ENCODE data around the gene RNF8.
"Not testable (repeated sequence)": the region's sequence is repeated elsewhere in the genome, so short reads cannot be mapped to it uniquely, and the experiment has no call there.

Gene RNF8

DNA sequence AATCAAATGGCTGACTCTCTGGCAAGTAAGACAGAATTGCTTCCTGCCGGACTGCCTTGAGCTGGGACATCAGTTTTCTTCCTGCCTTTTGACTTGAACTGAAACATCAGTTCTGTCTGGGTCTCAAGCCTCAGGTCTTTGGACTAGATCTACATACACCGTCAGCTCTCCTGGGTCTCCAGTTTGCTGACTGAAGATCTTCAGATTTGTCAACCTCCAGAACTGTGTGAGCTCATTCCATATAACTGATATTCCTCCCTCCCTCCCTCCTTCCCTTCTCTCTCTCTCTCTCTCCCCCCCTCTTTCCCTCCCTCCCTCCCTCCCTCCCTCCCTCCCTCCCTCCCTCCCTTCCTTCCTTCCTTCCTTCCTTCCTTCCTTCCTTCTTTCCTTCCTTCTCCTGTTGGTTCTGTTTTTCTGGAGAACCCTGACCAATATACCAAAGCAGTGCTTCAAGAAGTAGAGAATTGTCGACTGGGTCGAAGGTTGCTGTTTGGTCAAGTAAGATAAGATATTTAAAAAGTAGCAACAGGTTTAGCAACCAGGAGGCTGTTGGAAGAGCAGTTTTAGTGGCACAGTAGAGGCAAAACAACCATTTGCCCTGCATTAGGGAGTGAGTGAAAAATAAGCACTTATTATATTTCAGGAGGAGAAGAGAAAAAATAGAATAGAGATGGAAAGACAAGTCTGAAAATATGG is 46.2 kb downstream of the RNF8 start:
- DNase-seq (ENCODE audit: low read depth in 2 of 2): no peak

DNA sequence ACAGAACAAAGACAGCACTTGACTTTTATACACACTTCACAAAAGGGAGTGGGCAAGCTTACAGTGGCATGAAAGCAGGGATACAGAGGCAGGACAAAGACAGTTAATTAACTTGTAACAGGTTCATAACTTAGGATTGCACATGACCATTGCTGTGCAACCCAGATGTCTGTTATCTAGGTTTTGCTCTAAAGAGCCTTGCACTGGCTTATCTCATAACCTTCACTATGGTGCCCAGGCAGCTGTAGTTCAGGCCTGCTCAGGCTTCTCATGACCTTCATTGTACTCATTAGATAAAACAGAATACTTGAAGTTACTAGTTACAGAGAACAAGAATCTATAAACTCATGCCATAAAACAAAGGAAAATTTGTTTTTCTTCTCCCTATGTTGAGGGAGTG is 47.9 kb downstream of the RNF8 start:
- not testable (repeated sequence) for DNase-seq (ENCODE audit: low read depth in 2 of 2)

DNA sequence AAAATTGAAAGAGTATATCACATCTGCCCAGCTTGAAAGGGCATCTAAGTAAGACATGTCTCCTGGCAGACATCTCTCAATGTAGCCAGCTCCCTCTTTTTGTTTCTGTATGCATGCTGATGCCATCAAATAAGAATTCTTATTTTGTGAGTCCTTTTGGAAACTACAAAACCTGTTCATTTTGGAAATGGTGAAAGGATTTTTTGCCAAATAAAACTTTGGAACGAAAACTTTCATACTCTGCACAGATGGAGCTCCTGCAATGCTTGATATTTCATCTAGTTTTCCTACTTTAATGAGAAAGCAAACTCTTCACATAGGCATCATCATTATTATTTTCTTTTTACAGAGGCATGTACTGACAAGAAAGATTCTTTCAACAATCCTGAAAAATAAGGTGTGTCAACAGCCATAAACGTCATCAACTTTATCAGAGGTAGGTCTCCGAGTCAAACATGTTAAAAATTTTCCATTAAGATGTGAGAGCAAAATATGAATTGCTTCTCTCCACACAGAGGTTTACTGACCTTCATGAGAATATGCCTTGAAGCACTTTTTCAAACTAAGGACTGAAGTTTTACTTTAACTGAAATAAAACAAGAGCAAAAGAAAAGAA is 53.1 kb downstream of the RNF8 start:
- no peak for DNase-seq (ENCODE audit: low read depth in 2 of 2)

DNA sequence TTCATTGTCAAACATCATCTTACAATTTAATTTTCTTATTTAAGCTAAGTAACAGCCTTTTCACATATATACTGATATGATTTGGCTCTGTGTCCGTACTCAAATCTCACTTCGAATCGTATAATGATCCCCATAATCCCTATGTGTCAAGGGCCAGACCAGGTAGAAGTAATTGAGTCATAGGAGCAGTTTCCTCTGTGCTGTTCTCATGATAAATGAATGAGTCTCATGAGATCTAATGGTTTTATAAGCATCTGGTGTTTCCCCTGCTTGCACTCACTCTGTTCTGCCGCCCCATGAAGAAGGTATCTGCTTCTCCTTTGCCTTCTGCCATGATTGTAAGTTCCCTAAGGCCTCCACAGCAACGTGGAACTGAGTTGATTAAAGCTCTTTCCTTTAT is 54.2 kb downstream of the RNF8 start:
- DNase-seq (ENCODE audit: low read depth in 2 of 2): no peak

DNA sequence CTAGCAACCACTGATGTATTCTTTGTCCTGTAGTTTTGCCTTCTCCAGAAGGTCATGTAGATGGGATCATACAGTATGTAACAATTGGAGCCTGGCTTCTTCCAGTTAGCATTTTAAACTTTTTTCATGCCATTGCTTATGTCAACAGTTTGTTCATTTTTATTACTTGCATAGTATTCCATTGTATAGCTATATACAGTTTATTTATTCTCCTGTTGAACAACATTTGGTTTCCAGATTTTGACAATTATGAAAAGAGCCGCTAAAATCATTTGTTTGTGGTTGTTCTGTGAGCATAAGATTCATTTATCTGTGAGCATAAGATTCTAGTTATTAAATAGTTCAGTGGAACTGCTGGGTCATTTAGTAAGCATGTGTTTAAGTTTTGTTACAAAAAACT is 55.7 kb downstream of the RNF8 start:
- no peak for DNase-seq (ENCODE audit: low read depth in 2 of 2)

DNA sequence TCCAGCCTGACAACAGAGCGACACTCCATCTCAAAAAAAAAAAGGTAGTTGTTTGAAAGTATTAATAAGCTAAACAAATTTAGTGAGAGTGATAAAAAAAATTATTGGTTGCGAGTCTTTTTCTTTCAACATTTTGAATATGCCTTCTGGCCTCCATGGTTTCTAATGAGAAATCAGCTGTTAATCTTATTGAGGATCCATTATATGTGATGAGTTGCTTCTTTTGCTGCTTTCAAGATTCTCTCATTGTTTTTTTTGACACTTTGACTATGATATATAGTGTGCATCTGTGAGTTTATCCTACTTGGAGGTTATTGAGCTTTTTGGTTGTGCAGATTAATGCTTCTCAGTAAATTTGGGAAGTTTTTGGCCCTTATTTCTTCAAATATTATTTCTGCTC is 63.6 kb downstream of the RNF8 start:
- DNase-seq (ENCODE audit: low read depth in 2 of 2): no peak

DNA sequence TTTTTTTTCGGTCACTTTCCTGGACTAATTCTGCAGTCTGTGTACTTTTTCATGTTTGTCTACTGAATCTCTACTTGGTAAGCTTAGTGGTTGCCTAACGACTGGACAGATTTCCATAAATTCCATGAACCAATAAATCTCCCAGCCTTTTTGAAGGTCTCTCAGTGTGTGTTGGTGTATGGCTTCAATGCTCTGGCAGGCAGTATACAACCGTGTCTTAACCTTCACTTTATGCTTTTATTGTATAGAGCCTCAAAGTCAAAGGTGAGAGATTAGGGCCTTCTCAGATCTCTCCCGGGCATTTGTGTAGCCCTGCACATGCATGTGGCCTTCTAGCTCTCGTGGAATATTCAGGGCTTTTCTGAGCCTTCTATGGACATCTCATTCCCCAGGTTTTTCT is 64.9 kb downstream of the RNF8 start:
- no peak for DNase-seq (ENCODE audit: low read depth in 2 of 2)

DNA sequence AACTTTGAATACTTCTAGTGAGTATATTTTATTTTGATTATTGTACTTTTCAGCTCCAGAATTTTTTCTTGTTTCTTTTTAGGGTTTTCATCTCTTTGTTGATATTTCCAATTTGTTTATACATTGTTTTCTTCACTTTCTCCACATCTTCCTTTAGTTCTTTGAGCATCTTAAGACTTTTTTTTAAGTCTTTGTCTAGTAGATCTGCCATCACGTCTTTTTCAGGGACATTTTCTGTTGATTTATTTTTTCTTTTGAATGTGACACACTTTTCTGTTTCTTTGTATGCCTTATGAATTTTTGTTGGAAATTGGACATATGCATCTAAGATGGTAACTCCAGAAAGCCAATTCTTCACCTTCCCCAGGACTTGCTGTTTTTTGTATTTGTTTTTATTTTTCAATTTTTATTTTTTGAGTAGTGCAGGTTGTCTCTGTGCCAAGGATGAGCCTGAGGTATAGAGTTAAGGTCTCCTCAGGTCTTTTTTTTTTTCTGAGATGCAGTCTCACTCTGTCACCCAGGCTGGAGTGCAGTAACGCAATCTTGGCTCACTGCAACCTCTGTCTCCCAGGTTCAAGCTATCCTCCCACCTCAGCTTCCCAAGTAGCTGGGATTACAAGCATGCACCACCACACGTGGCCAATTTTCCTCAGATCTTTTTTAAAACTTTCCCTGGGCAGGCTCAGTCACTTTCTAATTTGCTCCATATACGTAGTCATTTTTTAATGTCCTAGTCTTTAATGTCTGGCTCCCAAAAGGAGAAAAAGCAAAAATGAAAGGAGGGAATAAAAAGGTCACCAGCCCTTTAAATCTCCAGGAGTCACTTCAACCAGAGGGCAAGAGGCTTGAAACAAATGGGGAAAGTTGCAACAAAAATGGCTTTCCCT is 72.5 kb downstream of the RNF8 start:
- no peak for DNase-seq (ENCODE audit: low read depth in 2 of 2)

DNA sequence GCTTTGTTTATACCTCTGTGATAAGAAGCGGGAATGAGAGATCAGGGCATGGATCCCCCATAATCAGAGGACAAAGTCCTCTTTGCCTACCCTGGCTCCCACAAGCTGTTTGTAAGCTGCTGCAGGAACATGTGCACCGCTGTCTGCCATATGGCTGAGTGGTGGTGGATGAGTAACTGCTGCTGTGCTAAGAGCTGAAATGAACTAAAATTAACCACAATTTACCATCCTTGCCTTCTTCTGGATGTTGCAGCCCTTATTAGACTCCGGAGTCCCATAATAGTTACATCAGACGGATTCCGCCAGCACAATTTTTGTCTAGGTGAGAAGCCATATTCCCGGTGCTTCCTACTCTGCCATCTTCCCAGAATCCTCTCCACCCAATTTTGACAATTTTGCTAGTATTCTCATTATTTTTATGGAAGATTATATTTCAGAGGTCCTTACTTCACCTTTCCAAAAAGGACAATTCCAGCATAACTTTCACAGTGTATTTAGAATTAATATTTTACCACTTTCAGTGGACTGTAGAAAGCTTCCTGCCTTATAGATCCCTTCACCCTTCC is 73.2 kb downstream of the RNF8 start:
- no peak for DNase-seq (ENCODE audit: low read depth in 2 of 2)

DNA sequence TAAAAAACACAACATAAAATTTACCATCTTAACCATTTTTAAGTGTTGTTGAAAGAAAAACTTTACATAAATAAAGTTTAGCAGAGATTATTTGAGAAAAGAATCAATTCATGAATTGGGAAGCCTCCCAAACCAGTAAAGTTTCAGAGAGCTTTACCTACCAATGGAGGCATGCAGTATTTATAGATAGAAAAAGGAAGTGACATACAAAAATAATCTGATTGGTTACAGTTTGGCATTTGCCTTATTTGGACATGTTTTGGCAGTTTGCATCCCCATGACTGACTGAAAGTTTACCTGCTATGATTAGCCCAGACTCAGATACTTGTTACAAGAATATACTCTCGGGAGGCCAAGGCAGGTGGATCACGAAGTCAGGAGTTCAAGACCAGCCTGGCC is 75.6 kb downstream of the RNF8 start:
- no peak for DNase-seq (ENCODE audit: low read depth in 2 of 2)

DNA sequence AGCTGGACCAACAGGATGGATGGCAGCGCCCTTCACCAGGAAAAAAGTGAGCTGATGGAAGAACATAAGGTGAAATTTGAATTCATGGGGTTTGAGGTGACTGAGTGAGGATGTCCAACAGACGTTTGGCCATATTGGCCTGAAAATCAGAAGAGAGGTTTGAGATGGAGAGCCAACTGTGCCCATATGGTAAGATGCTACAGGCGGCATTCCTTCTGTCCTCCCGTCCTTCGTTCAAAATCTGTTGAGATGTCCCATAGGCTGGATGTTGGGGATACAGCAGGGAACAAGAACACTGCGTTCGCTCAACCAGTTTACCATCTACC is 78.8 kb downstream of the RNF8 start:
- no peak for DNase-seq (ENCODE audit: low read depth in 2 of 2)

DNA sequence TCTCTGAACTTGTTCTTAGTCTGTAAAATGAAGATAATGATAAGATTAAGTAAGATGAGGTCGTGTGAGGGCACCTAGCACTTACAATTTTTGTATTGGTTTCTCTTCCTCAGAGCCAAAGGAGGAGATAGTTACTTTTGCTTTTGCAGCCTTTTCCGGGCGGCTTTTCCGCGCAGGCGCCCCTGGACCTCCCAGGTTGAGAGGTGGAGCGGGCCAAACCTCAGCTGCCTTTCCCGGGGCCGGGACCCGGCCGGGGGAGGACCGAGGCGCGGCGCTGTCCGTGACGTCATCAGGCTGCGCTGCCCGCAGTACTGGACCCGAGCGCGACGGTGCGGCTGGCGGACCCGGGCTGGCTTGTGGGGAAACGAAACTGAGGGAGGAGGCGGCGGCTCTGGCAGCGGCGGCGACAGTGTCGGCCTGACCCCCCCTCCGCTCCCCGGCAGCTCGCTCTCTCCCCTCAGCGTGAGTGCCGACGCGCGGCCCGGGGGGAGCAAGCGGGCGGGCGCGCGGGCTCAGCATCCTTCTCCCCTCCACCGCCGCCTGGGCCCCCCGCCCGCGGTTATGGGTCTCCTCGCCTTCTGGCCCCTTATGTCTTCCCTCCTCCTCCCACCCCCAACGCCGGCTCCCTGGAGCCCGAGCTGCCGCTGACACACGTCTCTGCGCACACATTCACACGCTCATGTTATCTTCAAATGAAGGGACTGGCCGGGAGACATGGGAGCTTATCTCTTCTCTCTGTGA is 79.3 kb downstream of the RNF8 start, which contains the start of gene CMTR1:
CMTR1 (plus strand) TSS at position 306 of the 741 bp plus-strand sequence. CDS start 2,409 bp downstream, outside the sequence.
- DNase-seq (ENCODE audit: low read depth in 2 of 2): peak; percentile 95 to 97

DNA sequence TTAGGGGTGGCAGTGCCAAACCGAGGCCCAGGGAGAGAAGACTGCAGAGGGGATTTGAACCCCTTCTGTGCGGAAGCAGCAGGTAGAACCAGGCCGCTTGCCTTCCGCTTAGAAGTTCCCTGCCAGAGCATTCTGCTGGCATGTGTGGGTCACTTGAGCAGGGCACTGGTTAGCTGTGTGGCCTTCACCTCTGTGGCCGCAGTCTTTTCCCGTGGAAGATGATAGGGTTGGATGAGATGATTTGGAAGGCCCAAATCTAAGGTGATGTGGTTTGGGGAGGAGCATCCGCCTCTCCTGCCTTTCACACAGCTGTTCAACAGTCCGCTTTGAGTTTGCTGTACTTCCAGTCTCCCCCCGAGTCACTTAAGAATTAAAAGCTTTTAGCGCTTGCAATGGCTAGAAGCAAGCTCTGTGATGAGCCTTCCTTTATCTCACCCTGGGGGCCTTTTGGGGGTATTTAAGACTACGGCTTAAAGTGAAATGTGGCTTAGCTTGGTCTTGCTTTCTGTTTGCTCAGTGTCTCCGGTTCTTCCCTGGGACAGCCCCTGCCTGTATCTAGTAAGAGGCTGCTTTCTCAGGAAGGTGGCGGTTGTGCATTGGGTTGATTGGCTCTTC is 80.0 kb downstream of the RNF8 start:
- peak; percentile 17 to 37 for DNase-seq (ENCODE audit: low read depth in 2 of 2)

DNA sequence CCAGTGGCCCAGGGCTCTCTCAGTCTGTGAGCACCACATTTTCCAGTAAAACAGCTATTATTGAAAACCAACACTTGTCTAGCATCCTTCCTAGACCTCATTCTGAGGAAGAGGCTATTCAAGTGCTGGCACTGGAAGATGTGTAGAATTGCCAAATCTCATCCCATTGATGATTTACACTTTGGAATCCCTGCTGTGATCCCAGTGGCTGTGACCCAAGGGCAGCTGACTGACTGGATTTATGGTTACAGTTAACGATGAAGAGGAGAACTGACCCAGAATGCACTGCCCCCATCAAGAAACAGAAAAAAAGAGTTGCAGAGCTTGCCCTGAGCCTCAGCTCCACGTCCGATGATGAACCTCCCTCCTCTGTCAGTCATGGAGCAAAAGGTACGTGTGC is 81.6 kb downstream of the RNF8 start:
- no peak for DNase-seq (ENCODE audit: low read depth in 2 of 2)

DNA sequence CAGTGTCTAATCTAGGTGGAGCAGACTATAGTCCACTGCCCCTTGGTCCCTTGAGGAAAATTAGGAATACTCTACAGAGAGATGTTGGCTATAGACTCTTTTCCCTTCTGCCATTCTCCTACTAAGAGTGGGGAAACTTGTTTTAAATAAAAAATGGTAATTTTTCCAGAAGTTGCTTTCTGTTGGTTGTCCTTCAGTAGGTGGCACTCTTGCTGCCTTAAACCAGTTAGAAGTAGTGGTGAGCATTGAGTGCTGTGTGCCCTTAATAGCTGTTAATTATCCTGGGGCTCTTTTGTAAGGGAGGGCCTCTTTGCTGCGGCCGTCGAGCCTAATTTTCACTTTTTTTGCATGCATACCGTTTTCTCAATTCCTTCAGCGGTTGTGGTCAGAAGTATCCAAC is 82.0 kb downstream of the RNF8 start:
- no peak for DNase-seq (ENCODE audit: low read depth in 2 of 2)

DNA sequence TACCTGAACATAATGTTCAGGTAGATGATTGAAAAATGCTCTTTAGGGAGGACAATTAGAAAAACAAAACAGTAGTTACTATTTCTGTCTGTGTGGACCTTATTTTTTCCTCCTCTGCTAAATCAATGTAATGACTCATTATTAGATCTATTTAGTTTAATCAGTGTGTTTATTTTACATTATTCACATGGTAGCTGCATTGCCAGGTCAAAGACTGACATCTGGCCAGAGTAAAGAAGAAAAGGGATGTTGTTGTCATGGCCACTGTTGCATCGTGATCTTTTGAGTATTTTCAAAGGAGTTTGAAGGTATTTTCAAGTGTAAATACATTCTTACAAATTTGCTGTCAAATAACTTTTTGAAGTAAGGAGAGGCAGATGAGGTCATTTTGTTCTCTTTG is 85.1 kb downstream of the RNF8 start:
- no peak for DNase-seq (ENCODE audit: low read depth in 2 of 2)

DNA sequence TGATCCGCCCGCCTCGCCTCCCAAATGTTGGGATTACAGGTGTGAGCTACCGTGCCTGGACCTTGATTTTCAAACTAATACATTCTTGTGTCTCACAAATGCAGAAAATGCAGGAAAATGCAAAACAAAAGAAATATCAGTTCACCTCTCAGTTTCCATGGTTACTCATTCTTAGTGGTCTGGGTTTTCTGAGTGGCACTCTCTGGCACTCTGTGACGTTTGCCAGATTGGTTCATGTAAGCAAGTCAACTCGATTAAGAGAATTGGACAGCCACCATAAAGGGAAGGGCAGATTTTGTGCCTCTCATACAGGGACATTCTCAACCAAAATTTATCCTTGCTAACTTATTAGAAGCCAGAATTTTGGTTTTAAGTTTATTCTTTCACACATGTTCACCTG is 87.9 kb downstream of the RNF8 start:
- no peak for DNase-seq (ENCODE audit: low read depth in 2 of 2)

DNA sequence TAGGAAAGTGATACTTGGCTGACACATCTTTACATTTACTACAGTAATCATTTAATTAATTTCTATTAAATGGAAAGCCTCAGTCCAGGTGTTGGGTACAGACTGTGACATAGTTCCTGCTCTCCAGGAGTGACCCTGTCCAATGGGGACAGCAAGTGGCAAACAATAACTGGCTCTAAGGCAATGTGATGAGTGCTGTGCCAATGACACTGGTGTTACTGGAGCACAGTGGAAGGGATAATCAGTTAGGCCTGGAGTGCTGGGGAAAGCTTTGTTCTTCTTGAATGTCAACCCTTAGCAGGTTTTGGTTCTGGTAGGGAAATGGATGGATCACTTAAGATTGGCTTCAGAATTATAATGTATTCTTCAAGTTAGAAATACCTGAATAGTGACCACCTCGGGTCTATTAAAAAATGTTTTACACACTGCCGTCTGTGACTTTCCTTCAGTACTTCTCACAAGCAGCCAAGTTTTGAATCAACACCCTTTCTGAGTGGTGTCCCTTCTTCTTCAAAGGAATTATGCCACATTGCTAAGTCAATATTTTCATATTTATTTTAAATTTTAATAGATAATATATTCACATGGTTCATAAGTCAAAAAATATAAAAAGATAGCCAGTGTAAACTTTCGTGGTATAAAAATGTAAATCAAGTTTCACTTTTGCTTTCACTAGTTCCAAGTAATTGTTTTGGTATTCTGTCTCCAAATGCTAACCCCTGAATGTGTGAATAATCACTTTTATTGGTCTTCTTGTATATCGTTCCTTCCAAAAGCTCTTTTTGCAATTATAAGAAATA is 88.8 kb downstream of the RNF8 start:
- no peak for DNase-seq (ENCODE audit: low read depth in 2 of 2)

DNA sequence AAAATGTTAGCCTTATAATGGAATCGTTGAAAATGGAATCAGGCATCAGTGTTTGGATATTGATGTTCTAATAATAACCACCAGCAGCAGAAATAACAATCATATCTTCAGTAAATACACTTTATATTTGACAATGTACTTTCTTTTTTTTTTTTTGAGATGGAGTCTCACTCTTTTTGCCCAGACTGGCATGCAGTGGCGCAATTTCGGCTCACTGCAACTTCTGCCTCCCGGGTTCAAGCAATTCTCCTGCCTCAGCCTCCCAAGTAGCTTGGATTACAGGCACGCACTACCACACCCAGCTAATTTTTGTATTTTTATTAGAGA is 89.4 kb downstream of the RNF8 start:
- not testable (repeated sequence) for DNase-seq (ENCODE audit: low read depth in 2 of 2)

All from stimulated activated CD4-positive, alpha-beta T cell treated with anti-CD3 and anti-CD28 coated beads, Interleukin-12 subunit alpha, Interleukin-12 subunit beta, amount 100 ng/mL, for 24 hours (primary cell).